Ovary (tissue), 9 donors: Measurements from ENCODE around the gene LIMS2. TPM values are rescaled to one million over a fixed set of nuclear protein-coding genes. Genes with fewer than 3 reads are reported as not detected.

Source experiments
- DNase-seq, 5 donors: peaks; one replicate each; pipeline ENCODE4 v3.0.0-alpha.2; 2019 to 2020
- H3K27ac ChIP-seq, 2 donors: fragments of 200-600 bp; one replicate each; pipeline versions ENCODE4 v1.5.1 to v1.8.0; 2019 to 2022
- H3K27me3 ChIP-seq: fragments of 200-600 bp; one replicate; pipeline ENCODE4 v1.8.0; 2022
- H3K36me3 ChIP-seq: fragments of 200-600 bp; sonication (generic); one replicate; pipeline ENCODE4 v1.5.1; 2019
- H3K4me1 ChIP-seq: one replicate; pipeline ENCODE4 v1.8.1; 2013; ENCODE audit warnings: mild to moderate bottlenecking, moderate library complexity; ENCODE audit not compliant: insufficient read depth
- H3K4me3 ChIP-seq: fragments of 200-600 bp; sonication (generic); one replicate; pipeline ENCODE4 v1.5.1; 2017
- H3K9me3 ChIP-seq, 2 donors: fragments of 200-600 bp in 1 of 2; sonication (generic) in 1 of 2; one replicate each; pipeline versions ENCODE4 v1.5.1 to v1.8.1; 2013 to 2019; ENCODE audit warnings: mild to moderate bottlenecking in 1 of 2, moderate library complexity in 1 of 2
- EP300 ChIP-seq: sonication (generic); formaldehyde crosslinking; IDR thresholded peaks from one replicate; pipeline ENCODE4 v1.6.1; 2017; ENCODE audit warnings: antibody characterized with exemption
- POLR2A ChIP-seq: fragments of 450-650 bp; IDR thresholded peaks from one replicate; pipeline ENCODE4 v1.6.1; 2017; ENCODE audit warnings: antibody characterized with exemption, mild to moderate bottlenecking, moderate library complexity
- WGBS, 3 donors: extraction: QIAGEN DNeasy Blood & Tissue Kit in 1 of 3; methylation state at CpG; one replicate each; pipeline versions ENCODE4 v1.1.5 to v1.1.7; 2013 to 2017; 5-methylcytosine and 5-hydroxymethylcytosine counted together
- intact Hi-C, 4 donors: fragments of 100-400 bp; cut with DNase I; formaldehyde crosslinking; loops; one replicate each; pipeline versions ENCODE4 v1.11.0 to v1.15.1; 2022 to 2023
- polyA plus RNA-seq, 2 donors: library from polyadenylated mRNA; stranded (reverse); fragments of 200-250 nt in 1 of 2; fragments of 350-450 nt in 1 of 2; fragmentation: Illumina TruSeq in 1 of 2; extraction: RNeasy Lipid Tissue Mini Kit (QIAGEN cat#74804) in 1 of 2; gene quantifications; one replicate each; pipeline ENCODE4 v1.2.3, GENCODE V29; 2013 to 2014
- total RNA-seq, 7 donors: library from RNA; depleted of rRNA in 2 of 7; stranded (reverse); fragments of >200 nt in 2 of 7; fragmentation: NEBNext Ultra II Directional in 3 of 7; extraction: Animal tissue kit (Norgen Biotek cat#: 25700) in 3 of 7; gene quantifications; one replicate each; pipeline versions ENCODE4 v1.1.0 to v1.2.4, GENCODE V29; 2016 to 2023
- TF ChIP-seq, protein P1 (sequence below), 3 donors: fragments of 450-650 bp in 2 of 3; fragments of 200-600 bp in 1 of 3; IDR thresholded peaks; one replicate each; pipeline versions ENCODE4 v1.5.1 to v1.8.0; 2016 to 2022; ENCODE audit warnings: antibody characterized with exemption in 3 of 3, mild to moderate bottlenecking in 1 of 3
- donor health status: DM: no; HTN: no; CAD: no; lungs with moderate emphysema.
- donor health status: DM: no; HTN: no; CAD: no.
- donor health status: Bipolar disorder and iron deficiency.
- donor health status: DM: yes; HTN: yes; CAD: no.
- donor health status: DM: no; HTN: no; CAD: no.
- donor health status: DM: yes; HTN: yes; CAD: no.

LIMS2 gene
- total and polyA plus RNA-seq, 9 donors = 3.8 to 70.4 (median 19.1) TPM

DNA sequence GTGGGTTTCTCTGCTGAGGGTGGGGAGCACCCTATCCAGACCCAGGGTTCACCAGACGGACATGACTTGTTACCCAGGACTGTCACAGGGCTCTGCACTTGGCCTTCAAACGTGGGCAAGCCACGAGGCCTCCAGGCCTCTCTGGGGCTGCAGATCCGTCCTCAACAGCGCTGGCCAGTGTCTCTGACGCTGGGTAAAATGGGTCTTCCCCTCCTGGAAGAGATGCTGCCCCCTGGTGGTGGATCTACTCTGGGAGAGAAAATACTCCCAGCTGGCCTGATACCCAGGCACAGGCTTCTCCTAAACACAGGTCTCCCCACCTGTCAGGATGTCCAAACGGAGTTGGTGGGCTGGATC lies 25.7 kb downstream of the LIMS2 start:
- no peaks in the 10 kb centered on the region for H3K36me3 ChIP-seq
- intact Hi-C loops = loop anchor here in 1 of 4 donors (10.0 kb wide), 1 partner anchor 115 kb away; the partner anchor contains the start of gene MYO7B
- no peaks in the 10 kb centered on the region for H3K4me1 ChIP-seq

DNA sequence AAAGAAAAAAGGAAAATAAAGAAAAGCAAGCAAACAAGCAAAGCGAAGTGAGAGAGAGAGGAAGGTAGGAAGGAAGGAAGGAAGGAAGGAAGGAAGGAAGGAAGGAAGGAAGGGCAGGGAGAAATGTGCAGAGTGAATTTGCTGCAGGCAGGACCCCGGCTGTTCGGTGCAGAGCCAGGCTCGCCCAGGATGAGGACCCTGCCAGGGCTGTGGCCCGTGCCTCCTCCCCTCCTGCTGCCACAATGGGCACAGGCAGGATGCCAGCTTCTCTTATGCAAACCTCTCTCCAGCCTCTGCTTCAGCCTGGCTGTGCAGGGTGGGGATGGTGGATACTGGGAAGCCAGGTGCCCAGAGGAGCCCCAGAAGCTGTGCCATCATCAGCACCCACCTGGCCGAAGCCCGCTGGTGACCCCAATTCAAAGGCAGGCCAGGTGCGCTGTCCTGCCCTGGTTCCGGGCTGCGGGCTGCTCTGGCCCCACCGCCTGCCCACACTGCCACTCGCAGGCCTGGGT lies 26.2 kb downstream of the LIMS2 start:
- intact Hi-C loops = loop anchor here in 1 of 4 donors (10.0 kb wide), 1 partner anchor 114 kb away; the partner anchor contains the start of gene MYO7B

More for the DNA sequence above, 25.7 kb downstream of the LIMS2 start:
- 30 to 36% (median 30%) methylated on average over 7 of the region's 7 CpGs for WGBS, 3 donors
- Histone ChIP-seq H3K4me3 (no peak overlapping the region), H3K9me3 (no peaks in the 10 kb centered on the region), H3K27me3 (no peaks in the 10 kb centered on the region), H3K27ac (no peak overlapping the region)
- TF ChIP-seq, protein P1, sequence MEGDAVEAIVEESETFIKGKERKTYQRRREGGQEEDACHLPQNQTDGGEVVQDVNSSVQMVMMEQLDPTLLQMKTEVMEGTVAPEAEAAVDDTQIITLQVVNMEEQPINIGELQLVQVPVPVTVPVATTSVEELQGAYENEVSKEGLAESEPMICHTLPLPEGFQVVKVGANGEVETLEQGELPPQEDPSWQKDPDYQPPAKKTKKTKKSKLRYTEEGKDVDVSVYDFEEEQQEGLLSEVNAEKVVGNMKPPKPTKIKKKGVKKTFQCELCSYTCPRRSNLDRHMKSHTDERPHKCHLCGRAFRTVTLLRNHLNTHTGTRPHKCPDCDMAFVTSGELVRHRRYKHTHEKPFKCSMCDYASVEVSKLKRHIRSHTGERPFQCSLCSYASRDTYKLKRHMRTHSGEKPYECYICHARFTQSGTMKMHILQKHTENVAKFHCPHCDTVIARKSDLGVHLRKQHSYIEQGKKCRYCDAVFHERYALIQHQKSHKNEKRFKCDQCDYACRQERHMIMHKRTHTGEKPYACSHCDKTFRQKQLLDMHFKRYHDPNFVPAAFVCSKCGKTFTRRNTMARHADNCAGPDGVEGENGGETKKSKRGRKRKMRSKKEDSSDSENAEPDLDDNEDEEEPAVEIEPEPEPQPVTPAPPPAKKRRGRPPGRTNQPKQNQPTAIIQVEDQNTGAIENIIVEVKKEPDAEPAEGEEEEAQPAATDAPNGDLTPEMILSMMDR (IDR thresholded peaks at IDR 0.05) = peak in 1 of 3 donors; percentile 16
- TF ChIP-seq POLR2A = no peak
- DNase-seq = peak; percentile 37 to 76 (median 69)

DNA sequence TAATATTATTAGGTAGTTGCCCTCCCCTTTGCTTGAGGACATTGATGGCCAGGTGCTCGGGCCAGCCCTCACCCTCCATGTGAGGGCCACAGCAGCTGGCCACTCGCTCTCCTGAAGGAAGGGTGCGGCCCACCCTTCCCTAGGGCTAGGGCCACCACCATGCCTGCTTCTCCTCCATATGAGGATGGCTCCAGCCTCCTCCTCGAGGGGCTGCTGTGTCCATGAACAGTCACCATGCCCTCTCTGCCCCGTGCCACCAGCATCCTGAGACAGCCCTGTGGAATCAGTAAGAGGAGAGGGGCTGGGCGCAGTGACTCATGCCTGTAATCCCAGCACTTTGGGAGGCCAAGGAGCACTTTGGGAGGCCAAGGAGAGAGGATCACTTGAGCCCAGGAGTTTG lies 27.0 kb downstream of the LIMS2 start:
- no peak for DNase-seq
- H3K4me1 ChIP-seq = no peaks in the 10 kb centered on the region
- no peak overlapping the region for H3K27ac ChIP-seq
- no peaks in the 10 kb centered on the region for H3K36me3 ChIP-seq
- no peak for TF ChIP-seq POLR2A
- TF ChIP-seq EP300 = no peak
- TF ChIP-seq, protein P1 (IDR thresholded peaks at IDR 0.05) = no peak
- H3K4me3 ChIP-seq = no peak overlapping the region
- no peaks in the 10 kb centered on the region for H3K9me3 ChIP-seq
- 90 to 96% (median 90%) methylated on average over 6 of the region's 6 CpGs for WGBS, 3 donors
- intact Hi-C loops = loop anchor here in 1 of 4 donors (10.0 kb wide), 1 partner anchor 114 kb away; the partner anchor contains the start of gene MYO7B
- H3K27me3 ChIP-seq = no peaks in the 10 kb centered on the region

More for the DNA sequence above, 26.2 kb downstream of the LIMS2 start:
- TF ChIP-seq, protein P1 (IDR thresholded peaks at IDR 0.05) = no peak
- no peak for TF ChIP-seq POLR2A
- no peak for TF ChIP-seq EP300
- Histone ChIP-seq H3K4me1 (no peaks in the 10 kb centered on the region), H3K27ac (no peak overlapping the region), H3K4me3 (no peak overlapping the region), H3K36me3 (no peaks in the 10 kb centered on the region), H3K9me3 (no peaks in the 10 kb centered on the region), H3K27me3 (no peaks in the 10 kb centered on the region)
- DNase-seq = no peak
- WGBS, 3 donors = 81 to 86% (median 84%) methylated on average over 12 of the region's 12 CpGs

DNA sequence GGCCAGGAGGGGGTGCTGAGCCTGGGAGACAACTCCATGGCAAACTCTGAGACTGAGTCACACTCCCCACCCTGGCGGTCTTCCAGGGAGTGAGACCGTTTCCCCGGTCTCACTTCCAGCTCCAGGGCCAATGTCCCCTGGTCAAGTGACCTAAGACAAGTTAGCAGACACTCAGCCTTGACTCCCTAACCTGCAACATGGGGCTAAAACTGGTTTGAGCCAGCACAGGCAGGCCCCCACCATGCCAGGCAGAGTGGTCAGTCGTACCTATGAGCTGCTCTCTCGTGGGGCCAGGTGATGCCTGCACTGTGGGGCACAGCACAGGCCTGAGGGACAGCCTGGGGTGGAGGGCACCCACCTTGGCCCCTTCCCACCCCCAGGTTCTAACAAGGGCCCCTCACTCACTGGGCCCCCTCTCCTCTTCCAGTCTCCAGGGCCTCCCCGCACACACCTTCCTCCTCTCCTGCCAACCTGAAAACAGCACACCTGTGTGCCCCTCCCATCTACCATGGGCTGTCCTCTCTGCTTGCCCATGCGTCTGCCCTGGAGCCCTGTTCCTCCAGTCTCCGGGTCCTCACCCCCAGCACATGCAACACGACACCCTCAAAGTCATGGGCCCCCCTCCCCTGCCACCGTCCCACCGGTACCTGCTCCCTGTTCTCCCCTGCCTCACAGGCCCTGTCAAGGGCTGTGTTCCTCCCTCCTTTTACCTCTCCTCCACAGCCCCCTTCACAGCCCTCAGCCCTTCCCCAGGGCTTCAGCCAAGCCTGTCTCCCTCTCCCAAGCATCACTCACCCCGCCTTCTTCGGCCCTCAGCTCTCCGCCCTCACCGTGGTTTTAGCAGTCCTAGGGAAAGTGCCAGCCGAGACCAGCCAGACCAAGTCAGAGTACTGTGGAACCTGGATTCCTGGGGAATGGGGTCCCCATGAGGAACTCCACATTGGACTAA lies 27.8 kb downstream of the LIMS2 start:
- H3K9me3 ChIP-seq = no peaks in the 10 kb centered on the region
- H3K4me3 ChIP-seq = no peak overlapping the region
- intact Hi-C loops = loop anchor here in 1 of 4 donors (10.0 kb wide), 1 partner anchor 113 kb away; the partner anchor contains the start of gene MYO7B
- no peak overlapping the region for H3K27ac ChIP-seq
- H3K27me3 ChIP-seq = no peaks in the 10 kb centered on the region
- no peak for TF ChIP-seq EP300
- no peak for TF ChIP-seq POLR2A
- TF ChIP-seq, protein P1 (IDR thresholded peaks at IDR 0.05) = no peak
- H3K36me3 ChIP-seq = no peaks in the 10 kb centered on the region
- DNase-seq = no peak
- no peaks in the 10 kb centered on the region for H3K4me1 ChIP-seq
- 78 to 87% (median 82%) methylated on average over 16 of the region's 16 CpGs for WGBS, 3 donors
